Central memory CD8-positive, alpha-beta T cell (primary cell): ENCODE results near the gene ZNF837.

ENCODE experiments used
- ATAC-seq: fragments of 150-1000 bp; cut with Tn5 transposase; replicated peaks from 2 replicates; pipeline ENCODE4 v1.10.0; 2022; ENCODE audit warnings: mild to moderate bottlenecking, moderate FRiP score, moderate number of reproducible peaks; ENCODE audit not compliant: poor library complexity, severe bottlenecking; ENCODE audit errors: extremely low read depth
- DNase-seq, 2 donors: peaks; one replicate each; pipeline ENCODE4 v3.0.0; 2021; ENCODE audit warnings: low spot score in 2 of 2
- H3K27ac Mint-ChIP-seq: one replicate; pipeline ENCODE4 v1.8.0; 2022; ENCODE audit warnings: low read depth, mild to moderate bottlenecking, moderate library complexity, mixed read lengths
- H3K27me3 Mint-ChIP-seq: one replicate; pipeline ENCODE4 v1.8.0; 2022; ENCODE audit warnings: mixed read lengths
- H3K36me3 Mint-ChIP-seq: one replicate; pipeline ENCODE4 v1.8.0; 2022; ENCODE audit warnings: mild to moderate bottlenecking, moderate library complexity, mixed read lengths; ENCODE audit not compliant: insufficient read depth
- H3K4me1 Mint-ChIP-seq: one replicate; pipeline ENCODE4 v1.8.0; 2022; ENCODE audit warnings: mixed read lengths
- H3K4me3 Mint-ChIP-seq: one replicate; pipeline ENCODE4 v1.8.0; 2022; ENCODE audit warnings: mild to moderate bottlenecking, moderate library complexity, mixed read lengths
- H3K9me3 Mint-ChIP-seq: one replicate; pipeline ENCODE4 v1.8.0; 2022; ENCODE audit warnings: mixed read lengths

The ZNF837 gene

GRCh38 chr19:58400916-58401839 is 20.3 kb upstream of the ZNF837 start:
- Mint-ChIP-seq H3K4me3 (peak overlapping the region; percentile 80), H3K4me1 (peaks cover 9% of the 10 kb centered on the region), H3K27me3 (no peaks in the 10 kb centered on the region), H3K9me3 (no peaks in the 10 kb centered on the region), H3K36me3 (peaks cover 7% of the 10 kb centered on the region), H3K27ac (peak overlapping the region; percentile 94)
- peak; percentile 98 for ATAC-seq
- peak; percentile 98 to 99 for DNase-seq

DNA sequence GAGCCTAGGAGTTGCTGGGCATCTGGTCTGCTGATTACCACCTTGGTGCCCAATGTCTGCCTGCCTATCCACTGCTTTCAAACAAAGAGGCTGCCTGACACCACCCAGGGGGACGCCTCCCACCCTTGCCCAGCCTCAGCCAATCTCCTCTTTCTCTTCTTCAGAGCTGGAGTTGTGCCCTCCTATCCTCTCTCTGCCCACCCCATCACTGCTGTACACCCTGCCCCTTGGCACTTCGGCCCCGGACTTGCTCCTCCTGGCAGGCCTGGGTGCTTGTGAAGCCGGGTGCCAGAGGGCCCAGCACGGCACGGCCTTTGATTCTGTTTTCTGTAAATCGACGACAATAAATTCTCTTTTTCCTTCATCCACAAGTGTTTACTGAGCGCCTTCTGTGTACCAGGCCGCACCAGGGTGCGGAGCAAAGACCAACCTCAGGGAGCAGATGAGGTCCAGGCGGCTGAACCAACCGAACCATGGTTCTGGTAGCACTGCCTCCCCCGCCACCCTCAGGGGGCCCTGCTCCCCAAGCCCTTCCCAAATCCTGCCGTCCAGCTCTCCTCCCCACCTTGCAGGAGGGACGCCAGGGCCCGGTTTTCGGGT is 19.6 kb upstream of the ZNF837 start:
- Mint-ChIP-seq H3K9me3 (no peaks in the 10 kb centered on the region), H3K4me3 (peak overlapping the region; percentile 80), H3K36me3 (peaks cover 10% of the 10 kb centered on the region), H3K27ac (peak overlapping the region; percentile 94), H3K27me3 (no peaks in the 10 kb centered on the region), H3K4me1 (peaks cover 9% of the 10 kb centered on the region)
- DNase-seq (no peak), ATAC-seq (no peak)

DNA sequence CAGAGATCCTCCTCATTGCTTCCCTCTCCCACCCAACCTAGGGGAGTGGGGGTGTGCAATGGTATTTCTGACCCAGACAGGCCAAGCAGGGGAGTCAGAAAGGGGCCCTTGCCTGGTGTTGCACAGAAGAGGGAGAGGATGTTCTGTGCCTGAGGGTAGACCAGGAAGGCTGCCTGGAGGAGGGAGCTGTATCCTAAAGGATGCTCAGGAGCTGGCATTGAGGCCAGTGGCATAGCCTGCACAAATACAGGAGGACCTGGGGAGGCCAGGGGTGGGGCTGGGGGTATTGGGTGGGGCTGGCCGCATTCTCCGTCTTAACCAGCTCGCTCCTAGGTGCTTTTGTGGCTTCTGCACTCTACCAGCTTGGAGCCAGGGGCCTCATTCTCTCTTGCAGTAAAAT is 19.1 kb upstream of the ZNF837 start:
- DNase-seq (no peak), ATAC-seq (no peak)
- no peaks in the 10 kb centered on the region for H3K27me3 Mint-ChIP-seq
- H3K4me1 Mint-ChIP-seq: peaks cover 9% of the 10 kb centered on the region
- peak overlapping the region; percentile 94 for H3K27ac Mint-ChIP-seq
- no peaks in the 10 kb centered on the region for H3K9me3 Mint-ChIP-seq
- H3K36me3 Mint-ChIP-seq: peaks cover 13% of the 10 kb centered on the region
- no peak overlapping the region for H3K4me3 Mint-ChIP-seq

- H3K36me3 Mint-ChIP-seq: peaks cover 20% of the 10 kb centered on the region
- H3K27ac Mint-ChIP-seq: no peak overlapping the region
- peaks cover 19% of the 10 kb centered on the region for H3K4me1 Mint-ChIP-seq
- DNase-seq (no peak), ATAC-seq (no peak)
- H3K27me3 Mint-ChIP-seq: no peaks in the 10 kb centered on the region
- no peak overlapping the region for H3K4me3 Mint-ChIP-seq
- H3K9me3 Mint-ChIP-seq: no peaks in the 10 kb centered on the region
These were observed 17.7 kb upstream of the ZNF837 start for GRCh38 chr19:58398545-58398944.

DNA sequence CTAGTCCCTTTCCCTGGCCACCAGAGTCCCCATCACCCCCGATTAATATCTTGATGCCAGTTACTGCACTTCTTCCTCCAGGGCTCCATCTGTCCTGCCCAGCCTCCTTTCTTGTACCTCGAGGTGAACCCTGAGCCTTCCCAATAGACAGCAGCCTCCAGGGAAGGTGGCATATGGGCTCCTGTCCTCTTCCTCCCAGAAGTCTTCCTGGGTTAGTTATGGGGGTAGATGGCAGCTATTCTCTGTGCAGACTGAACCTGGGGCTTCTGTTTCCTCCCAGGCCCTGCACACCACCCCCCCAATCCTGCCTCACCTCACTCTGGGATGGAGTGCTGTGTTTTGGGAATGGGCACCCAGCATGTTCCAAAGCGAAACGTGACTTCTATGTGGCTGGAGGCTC is 17.3 kb upstream of the ZNF837 start:
- H3K9me3 Mint-ChIP-seq: no peaks in the 10 kb centered on the region
- no peak for DNase-seq
- no peak overlapping the region for H3K27ac Mint-ChIP-seq
- no peak for ATAC-seq
- peaks cover 21% of the 10 kb centered on the region for H3K4me1 Mint-ChIP-seq
- H3K4me3 Mint-ChIP-seq: no peak overlapping the region
- H3K27me3 Mint-ChIP-seq: no peaks in the 10 kb centered on the region
- peaks cover 20% of the 10 kb centered on the region for H3K36me3 Mint-ChIP-seq

DNA sequence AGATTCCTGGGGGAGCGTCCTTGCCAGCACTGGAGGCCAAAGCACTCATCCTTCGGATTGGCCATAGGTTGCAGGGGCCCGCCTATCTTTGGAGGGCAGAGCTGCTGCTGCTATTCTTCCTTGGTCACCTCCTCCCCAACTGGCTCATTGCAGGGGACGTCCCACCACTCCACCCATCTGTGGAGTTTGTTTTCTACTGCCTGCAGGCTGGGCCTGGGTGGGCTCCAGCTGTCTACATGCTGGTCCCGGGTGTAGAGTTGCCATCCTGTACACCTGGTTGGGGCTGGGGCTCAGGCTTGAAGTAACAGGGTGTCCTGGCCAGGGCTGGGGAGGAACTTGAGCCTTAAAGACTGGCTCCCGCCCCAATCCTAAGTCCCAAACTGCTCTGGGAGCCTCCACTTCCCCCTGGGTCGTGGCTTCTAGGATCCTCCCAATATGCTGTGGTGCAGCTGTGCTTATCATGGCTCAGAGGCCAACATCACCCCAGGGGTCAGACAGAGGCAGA is 16.8 kb upstream of the ZNF837 start:
- Mint-ChIP-seq H3K27ac (no peak overlapping the region), H3K4me3 (no peak overlapping the region), H3K27me3 (no peaks in the 10 kb centered on the region), H3K4me1 (peaks cover 21% of the 10 kb centered on the region), H3K36me3 (peaks cover 25% of the 10 kb centered on the region), H3K9me3 (no peaks in the 10 kb centered on the region)
- no peak for DNase-seq
- ATAC-seq: no peak

- DNase-seq (no peak), ATAC-seq (no peak)
- Mint-ChIP-seq H3K4me3 (no peak overlapping the region), H3K36me3 (peaks cover 29% of the 10 kb centered on the region), H3K27ac (no peak overlapping the region), H3K27me3 (no peaks in the 10 kb centered on the region), H3K4me1 (peaks cover 21% of the 10 kb centered on the region), H3K9me3 (no peaks in the 10 kb centered on the region)
These were observed 16.1 kb upstream of the ZNF837 start for GRCh38 chr19:58396691-58397532.

- Mint-ChIP-seq H3K4me3 (no peak overlapping the region), H3K9me3 (no peaks in the 10 kb centered on the region), H3K27me3 (no peaks in the 10 kb centered on the region), H3K27ac (no peak overlapping the region), H3K36me3 (peaks cover 32% of the 10 kb centered on the region), H3K4me1 (peaks cover 17% of the 10 kb centered on the region)
- ATAC-seq: no peak
- DNase-seq: no peak
These were observed 15.3 kb upstream of the ZNF837 start for GRCh38 chr19:58395979-58396627.

- Mint-ChIP-seq H3K4me1 (peaks cover 19% of the 10 kb centered on the region), H3K36me3 (peaks cover 39% of the 10 kb centered on the region), H3K27ac (no peak within 1 kb of the TSS), H3K4me3 (no peak within 1 kb of the TSS), H3K27me3 (no peaks in the 10 kb centered on the region), H3K9me3 (no peaks in the 10 kb centered on the region)
- ATAC-seq (no peak), DNase-seq (no peak)
These were observed 14.6 kb upstream of the ZNF837 start, which contains the start of gene RNF225 for GRCh38 chr19:58395220-58395978. RNF225 (plus strand) TSS chr19:58395656; CDS start chr19:58396090, 434 bp downstream.

- Mint-ChIP-seq H3K36me3 (peaks cover 43% of the 10 kb centered on the region), H3K4me3 (no peak overlapping the region), H3K27ac (no peak overlapping the region), H3K4me1 (peaks cover 19% of the 10 kb centered on the region), H3K27me3 (no peaks in the 10 kb centered on the region), H3K9me3 (no peaks in the 10 kb centered on the region)
- DNase-seq: no peak
- ATAC-seq: no peak
These were observed 14.0 kb upstream of the ZNF837 start for GRCh38 chr19:58394821-58395219.

- H3K9me3 Mint-ChIP-seq: no peaks in the 10 kb centered on the region
- no peak overlapping the region for H3K4me3 Mint-ChIP-seq
- H3K4me1 Mint-ChIP-seq: peaks cover 19% of the 10 kb centered on the region
- H3K27me3 Mint-ChIP-seq: no peaks in the 10 kb centered on the region
- DNase-seq (no peak), ATAC-seq (no peak)
- no peak overlapping the region for H3K27ac Mint-ChIP-seq
- peaks cover 51% of the 10 kb centered on the region for H3K36me3 Mint-ChIP-seq
These were observed 12.8 kb upstream of the ZNF837 start for GRCh38 chr19:58393725-58394033.
